ENCODE data around the gene PTPRG. TPM values are rescaled to one million over a fixed set of nuclear protein-coding genes. Genes with fewer than 3 reads are reported as not detected.

The PTPRG gene
- total RNA-seq, 4 donors from 2014 or later, result 8.4 to 37.3 (median 14.9) TPM

DNA sequence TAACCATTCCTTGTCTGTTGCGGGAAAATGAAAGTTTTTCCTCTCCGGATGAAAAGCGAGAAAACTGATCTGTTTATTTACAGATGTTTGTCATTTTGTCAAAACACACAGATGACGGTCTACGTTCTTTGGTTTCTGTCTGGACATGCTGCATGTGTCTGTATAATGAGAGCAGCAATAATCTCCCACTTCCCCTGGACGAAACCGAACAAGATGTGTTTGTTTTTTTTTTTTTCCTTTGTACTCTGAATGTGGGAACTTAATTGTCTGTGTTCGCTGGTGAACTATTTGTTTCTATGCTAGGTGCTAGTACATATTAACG is 33.6 kb downstream of the PTPRG start:
- 37 to 49% methylated on average over 9 of the region's 9 CpGs for WGBS, 2 donors
- DNase-seq (ENCODE audit: low spot score in 2 of 2), result no peak
- H3K4me3 ChIP-seq (ENCODE audit: low read depth, poor library complexity, severe bottlenecking), result no peak overlapping the region
- intact Hi-C loops (cut with DNase I; ENCODE audit: low total_unique reads), result no loop called here
- no peak for TF ChIP-seq POLR2A (IDR thresholded peaks at IDR 0.05)
- TF ChIP-seq, protein P1, sequence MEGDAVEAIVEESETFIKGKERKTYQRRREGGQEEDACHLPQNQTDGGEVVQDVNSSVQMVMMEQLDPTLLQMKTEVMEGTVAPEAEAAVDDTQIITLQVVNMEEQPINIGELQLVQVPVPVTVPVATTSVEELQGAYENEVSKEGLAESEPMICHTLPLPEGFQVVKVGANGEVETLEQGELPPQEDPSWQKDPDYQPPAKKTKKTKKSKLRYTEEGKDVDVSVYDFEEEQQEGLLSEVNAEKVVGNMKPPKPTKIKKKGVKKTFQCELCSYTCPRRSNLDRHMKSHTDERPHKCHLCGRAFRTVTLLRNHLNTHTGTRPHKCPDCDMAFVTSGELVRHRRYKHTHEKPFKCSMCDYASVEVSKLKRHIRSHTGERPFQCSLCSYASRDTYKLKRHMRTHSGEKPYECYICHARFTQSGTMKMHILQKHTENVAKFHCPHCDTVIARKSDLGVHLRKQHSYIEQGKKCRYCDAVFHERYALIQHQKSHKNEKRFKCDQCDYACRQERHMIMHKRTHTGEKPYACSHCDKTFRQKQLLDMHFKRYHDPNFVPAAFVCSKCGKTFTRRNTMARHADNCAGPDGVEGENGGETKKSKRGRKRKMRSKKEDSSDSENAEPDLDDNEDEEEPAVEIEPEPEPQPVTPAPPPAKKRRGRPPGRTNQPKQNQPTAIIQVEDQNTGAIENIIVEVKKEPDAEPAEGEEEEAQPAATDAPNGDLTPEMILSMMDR (IDR thresholded peaks at IDR 0.05), result no peak

DNA sequence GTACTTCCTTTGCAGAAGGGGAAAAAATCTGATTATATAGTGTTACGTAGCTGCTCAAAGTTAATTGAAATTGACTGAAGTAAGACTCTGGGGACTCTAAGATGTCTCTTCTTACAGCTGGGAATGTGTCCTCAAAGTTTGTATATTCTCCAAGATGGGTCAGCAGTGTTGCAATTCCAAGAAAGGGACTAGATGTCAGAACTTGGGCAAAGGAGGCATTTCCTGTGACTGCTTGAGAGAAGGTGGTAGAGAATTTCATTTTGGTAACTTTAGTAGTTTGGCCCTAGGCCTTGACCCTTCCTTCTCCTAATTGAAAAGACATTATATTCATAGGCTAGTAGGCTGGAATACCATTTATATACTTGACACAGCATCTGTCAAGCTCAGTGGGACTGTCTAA is 33.9 kb downstream of the PTPRG start:
- intact Hi-C loops (cut with DNase I; ENCODE audit: low total_unique reads), result no loop called here
- no peak for DNase-seq (ENCODE audit: low spot score in 2 of 2)
- no peak for TF ChIP-seq POLR2A (IDR thresholded peaks at IDR 0.05)
- TF ChIP-seq, protein P1 (IDR thresholded peaks at IDR 0.05), result no peak
- 24 to 30% methylated on average over 1 of the region's 1 CpG for WGBS, 2 donors
- no peak overlapping the region for H3K4me3 ChIP-seq (ENCODE audit: low read depth, poor library complexity, severe bottlenecking)

DNA sequence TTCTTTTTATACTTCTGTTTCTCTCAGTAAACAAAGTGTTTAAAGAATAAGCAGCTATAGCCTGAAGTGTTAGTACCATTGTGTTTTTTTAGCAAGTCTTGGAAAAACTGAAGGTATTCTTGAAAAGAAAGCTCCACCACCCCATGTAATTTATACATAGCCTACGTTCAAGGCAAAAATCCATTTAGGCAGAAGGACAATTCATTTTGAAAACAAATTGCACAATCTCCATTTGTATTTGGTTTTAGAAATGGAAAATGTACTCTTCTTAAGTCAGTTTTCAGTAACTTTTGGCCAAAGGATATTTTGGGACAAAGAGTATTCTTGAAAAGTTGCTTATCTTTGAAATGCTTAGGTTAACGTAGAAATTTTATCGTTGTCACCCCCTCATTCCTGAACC is 34.5 kb downstream of the PTPRG start:
- no peak overlapping the region for H3K4me3 ChIP-seq (ENCODE audit: low read depth, poor library complexity, severe bottlenecking)
- DNase-seq (ENCODE audit: low spot score in 2 of 2), result no peak
- intact Hi-C loops (cut with DNase I; ENCODE audit: low total_unique reads), result no loop called here
- 78 to 81% methylated on average over 3 of the region's 3 CpGs for WGBS, 2 donors
- TF ChIP-seq, protein P1 (IDR thresholded peaks at IDR 0.05), result no peak
- no peak for TF ChIP-seq POLR2A (IDR thresholded peaks at IDR 0.05)

DNA sequence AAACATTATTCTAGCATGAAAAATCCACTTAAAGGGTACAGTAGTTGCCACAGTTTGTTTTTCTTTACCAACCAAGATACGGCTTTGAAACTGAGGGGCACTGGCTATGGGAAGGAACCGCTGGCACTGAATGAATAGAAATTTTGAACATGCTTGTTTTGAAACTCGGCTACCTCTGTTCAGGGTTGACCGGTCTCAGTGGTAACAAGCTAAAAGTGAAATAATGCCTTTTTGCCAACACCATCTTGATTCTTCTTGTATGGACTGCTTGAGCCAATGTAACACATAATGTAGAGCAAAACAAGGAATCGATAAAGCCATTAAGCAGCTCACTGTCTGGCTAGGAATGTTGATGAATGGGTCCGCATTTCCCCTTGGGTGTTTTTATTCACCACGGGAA is 36.5 kb downstream of the PTPRG start:
- TF ChIP-seq, protein P1 (IDR thresholded peaks at IDR 0.05), result no peak
- no peak for TF ChIP-seq POLR2A (IDR thresholded peaks at IDR 0.05)
- no peak overlapping the region for H3K4me3 ChIP-seq (ENCODE audit: low read depth, poor library complexity, severe bottlenecking)
- 81 to 88% methylated on average over 7 of the region's 7 CpGs for WGBS, 2 donors
- intact Hi-C loops (cut with DNase I; ENCODE audit: low total_unique reads), result no loop called here
- no peak for DNase-seq (ENCODE audit: low spot score in 2 of 2)

DNA sequence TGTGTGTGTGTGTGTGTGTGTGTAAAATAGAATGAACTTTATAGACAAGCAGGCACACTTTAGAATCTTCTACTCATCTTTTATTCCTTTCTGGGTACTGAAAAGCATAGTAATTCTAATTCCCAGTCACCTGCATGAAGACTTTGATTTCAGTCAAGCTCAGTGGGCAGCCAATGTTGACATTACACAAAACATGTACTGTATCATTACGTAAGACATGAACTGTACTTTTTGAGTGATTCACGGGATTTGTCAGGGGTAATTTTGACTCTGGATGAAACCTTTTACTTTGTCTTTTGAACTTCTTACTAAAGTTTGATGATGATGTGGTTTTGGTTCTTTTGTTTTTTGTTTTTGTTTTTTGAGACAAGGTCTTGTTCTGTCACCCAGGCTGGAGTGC is 38.8 kb downstream of the PTPRG start:
- no peak for DNase-seq (ENCODE audit: low spot score in 2 of 2)
- H3K4me3 ChIP-seq (ENCODE audit: low read depth, poor library complexity, severe bottlenecking), result no peak overlapping the region
- intact Hi-C loops (cut with DNase I; ENCODE audit: low total_unique reads), result no loop called here
- no peak for TF ChIP-seq POLR2A (IDR thresholded peaks at IDR 0.05)
- TF ChIP-seq, protein P1 (IDR thresholded peaks at IDR 0.05), result no peak
- WGBS, 2 donors, result 87% methylated on average over 2 of the region's 2 CpGs

DNA sequence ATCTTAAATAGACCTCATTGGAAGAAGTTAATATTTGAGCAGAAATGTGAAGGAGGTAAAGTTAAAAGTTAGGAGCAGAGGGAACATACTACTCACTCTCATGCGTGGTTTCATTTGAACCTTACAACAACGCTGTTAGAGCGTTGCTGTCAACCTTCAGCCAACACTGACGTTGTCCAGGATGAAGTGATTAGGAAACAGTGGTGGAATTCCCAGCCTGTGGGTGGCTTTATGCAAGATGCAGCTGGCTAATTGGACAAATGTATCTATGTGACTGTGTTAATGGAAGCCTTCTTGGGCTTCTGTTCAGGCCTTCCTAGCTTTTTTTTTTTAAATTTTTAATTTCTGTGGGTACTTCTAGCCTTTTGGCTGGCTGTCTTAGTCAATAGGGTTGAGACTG is 40.5 kb downstream of the PTPRG start:
- H3K4me3 ChIP-seq (ENCODE audit: low read depth, poor library complexity, severe bottlenecking), result no peak overlapping the region
- TF ChIP-seq, protein P1 (IDR thresholded peaks at IDR 0.05), result no peak
- TF ChIP-seq POLR2A (IDR thresholded peaks at IDR 0.05), result no peak
- no peak for DNase-seq (ENCODE audit: low spot score in 2 of 2)
- intact Hi-C loops (cut with DNase I; ENCODE audit: low total_unique reads), result no loop called here
- WGBS, 2 donors, result 55 to 69% methylated on average over 4 of the region's 4 CpGs
